Measurements from ENCODE around the gene EPN2.

GRCh38 chr17:19303367-19303776 lies 66.2 kb downstream of the EPN2 start:
- TF ChIP-seq, protein P1, sequence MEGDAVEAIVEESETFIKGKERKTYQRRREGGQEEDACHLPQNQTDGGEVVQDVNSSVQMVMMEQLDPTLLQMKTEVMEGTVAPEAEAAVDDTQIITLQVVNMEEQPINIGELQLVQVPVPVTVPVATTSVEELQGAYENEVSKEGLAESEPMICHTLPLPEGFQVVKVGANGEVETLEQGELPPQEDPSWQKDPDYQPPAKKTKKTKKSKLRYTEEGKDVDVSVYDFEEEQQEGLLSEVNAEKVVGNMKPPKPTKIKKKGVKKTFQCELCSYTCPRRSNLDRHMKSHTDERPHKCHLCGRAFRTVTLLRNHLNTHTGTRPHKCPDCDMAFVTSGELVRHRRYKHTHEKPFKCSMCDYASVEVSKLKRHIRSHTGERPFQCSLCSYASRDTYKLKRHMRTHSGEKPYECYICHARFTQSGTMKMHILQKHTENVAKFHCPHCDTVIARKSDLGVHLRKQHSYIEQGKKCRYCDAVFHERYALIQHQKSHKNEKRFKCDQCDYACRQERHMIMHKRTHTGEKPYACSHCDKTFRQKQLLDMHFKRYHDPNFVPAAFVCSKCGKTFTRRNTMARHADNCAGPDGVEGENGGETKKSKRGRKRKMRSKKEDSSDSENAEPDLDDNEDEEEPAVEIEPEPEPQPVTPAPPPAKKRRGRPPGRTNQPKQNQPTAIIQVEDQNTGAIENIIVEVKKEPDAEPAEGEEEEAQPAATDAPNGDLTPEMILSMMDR (IDR thresholded peaks at IDR 0.05): no peak
- TF ChIP-seq POLR2A (IDR thresholded peaks at IDR 0.05): no peak
- TF ChIP-seq POLR2AphosphoS5 (IDR thresholded peaks at IDR 0.05): no peak
